ENCODE measurements around the gene PCGF1. TPM values are rescaled to one million over a fixed set of nuclear protein-coding genes. Genes with fewer than 3 reads are reported as not detected.
A peak's percentile ranks its signal among the peaks of the same experiment; 100 is the strongest.

Gene PCGF1
- total and polyA plus RNA-seq, 2 of the 8 experiments (the other 6 are each of a cell fraction or from before 2014, with no cell fraction given) = 10.0 to 23.7 TPM

- Histone ChIP-seq H2BK15ac (ENCODE audit: low read length) (no peak overlapping the region), H2BK12ac (ENCODE audit: low read depth, low read length) (no peak overlapping the region), H2BK120ac (replicated peaks; ENCODE audit: low read depth, low read length) (no peak overlapping the region), H3K9ac (replicated peaks in 1 of 4; ENCODE audit: extremely low read depth in 1 of 4, low read depth in 3 of 4, low read length in 3 of 4) (peak overlapping the region; percentile 41 to 87 (median 63)), H3K23me2 (ENCODE audit: low read depth, low read length) (peaks cover 9% of the 10 kb centered on the region; the same call in 1 of the 2 replicates), H3K4ac (replicated peaks; ENCODE audit: insufficient read length, low read depth, low read length) (peak overlapping the region; percentile 85), H3K4me2 (ENCODE audit: insufficient read depth in 1 of 2, low read depth in 2 of 2, low read length in 2 of 2) (peak overlapping the region; percentile 98 to 100), H3K4me3 (ENCODE audit: extremely low read depth in 1 of 4, insufficient read depth in 2 of 4, low read depth in 3 of 4, low read length in 4 of 4) (peak overlapping the region; percentile 69 to 99 (median 93)), H3K27ac (ENCODE audit: low read depth, low read length) (peak overlapping the region; percentile 92), H3K23ac (ENCODE audit: insufficient read length) (no peak overlapping the region), H2BK20ac (ENCODE audit: low read length) (no peak overlapping the region), H2AFZ (ENCODE audit: low read length) (peak overlapping the region; percentile 89; the same call in 1 of the 2 replicates), H4K5ac (ENCODE audit: insufficient read length, low read depth, low read length) (peak overlapping the region; percentile 85), H2BK5ac (ENCODE audit: low read depth, low read length) (peak overlapping the region; percentile 97), H4K20me1 (replicated peaks in 1 of 2; ENCODE audit: control insufficient read depth in 1 of 2, insufficient read depth in 2 of 2, low read length in 2 of 2) (peaks cover 4 to 9% of the 10 kb centered on the region in 2 experiments), H3K79me2 (ENCODE audit: control insufficient read depth in 1 of 2, insufficient read depth in 2 of 2, low read length in 2 of 2) (peaks cover 0 to 9% of the 10 kb centered on the region in 2 experiments; a peak in 1 of 4 replicates), H3K36me3 (ENCODE audit: control insufficient read depth in 2 of 4, insufficient read depth in 4 of 4, low read length in 3 of 4) (peaks cover 0 to 6% (median 2%) of the 10 kb centered on the region in 4 experiments; a peak in 5 of 8 replicates), H4K91ac (replicated peaks; ENCODE audit: insufficient read length, low read length) (peak overlapping the region; percentile 54), H3K14ac (ENCODE audit: insufficient read length) (no peak overlapping the region), H3K4me1 (replicated peaks in 1 of 4; ENCODE audit: control insufficient read depth in 3 of 4, insufficient read depth in 4 of 4, low read length in 3 of 4) (peaks cover 0 to 10% (median 4%) of the 10 kb centered on the region in 4 experiments; a peak in 4 of 7 replicates), H3K9me3 (ENCODE audit: insufficient read depth in 2 of 2, low read depth in 1 of 2, low read length in 1 of 2) (no peaks in the 10 kb centered on the region), H2AK5ac (ENCODE audit: low read depth, low read length) (no peak overlapping the region), H3K56ac (replicated peaks; ENCODE audit: insufficient read length, low read depth, low read length) (no peak overlapping the region), H3K79me1 (ENCODE audit: low read depth, low read length) (no peaks in the 10 kb centered on the region; the same call in 1 of the 2 replicates), H4K8ac (ENCODE audit: extremely low read depth, insufficient read depth, low read length) (peak overlapping the region; percentile 96; the same call in 1 of the 2 replicates), H3K27me3 (replicated peaks in 1 of 4; ENCODE audit: control insufficient read depth in 3 of 4, extremely low read depth in 1 of 4, insufficient read depth in 3 of 4, low read length in 3 of 4) (no peaks in the 10 kb centered on the region; a peak in 1 of 7 replicates), H3K18ac (ENCODE audit: extremely low read depth, low read length) (peak overlapping the region; percentile 91)
- TF ChIP-seq TEAD4 (IDR thresholded peaks at IDR 0.05; ENCODE audit: low read depth, low read length) (no peak), EGR1 (IDR thresholded peaks at IDR 0.05; ENCODE audit: borderline replicate concordance, low read depth, low read length) (no peak), SIN3A (conservative IDR thresholded peaks at IDR 0.05 in 1 of 2, IDR thresholded peaks at IDR 0.05 in 1 of 2; ENCODE audit: low read depth in 1 of 2, low read length in 2 of 2) (peak; percentile 11 to 30; a peak in 1 of 4 replicates), JUND (IDR thresholded peaks at IDR 0.05; ENCODE audit: low read length) (no peak), KDM4A (IDR thresholded peaks at IDR 0.05; ENCODE audit: low read depth, low read length, severe bottlenecking) (peak; percentile 88)
- TF ChIP-seq, protein P1, sequence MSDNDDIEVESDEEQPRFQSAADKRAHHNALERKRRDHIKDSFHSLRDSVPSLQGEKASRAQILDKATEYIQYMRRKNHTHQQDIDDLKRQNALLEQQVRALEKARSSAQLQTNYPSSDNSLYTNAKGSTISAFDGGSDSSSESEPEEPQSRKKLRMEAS (IDR thresholded peaks at IDR 0.05) = peak; percentile 8; the same call in 1 of the 2 replicates
- ChIA-PET POLR2A (ENCODE audit: partially characterized antibody) (interaction anchor here (0.8 to 7.3 kb wide), 23 partner anchors 9 to 106 kb away, joined by 3 to 85 read pairs (median 6); partner anchors contain the start of genes AUP1, C2orf81, DQX1 and HTRA2), CTCF (ENCODE audit: partially characterized antibody) (interaction anchor here (0.8 to 8.0 kb wide), 25 partner anchors 9 to 109 kb away, joined by 3 to 73 read pairs (median 6); partner anchors contain the start of genes AUP1, HTRA2, INO80B and LBX2)
- 3% methylated on average over 77 of the region's 80 CpGs; no CpG with 5 or more reads in 1 of the 2 experiments for WGBS, 2 experiments (ENCODE audit: extremely low coverage in 1 of 2, insufficient coverage in 1 of 2, insufficient read length in 1 of 2, insufficient replicate concordance in 2 of 2, low coverage in 1 of 2, low lambda C conversion rate in 2 of 2, missing lambda C conversion rate in 1 of 2)
- FAIRE-seq = no peak
- DNase-seq (ENCODE audit: low read depth in 1 of 2, low spot score in 2 of 2) = peak in 1 of 2 experiments; percentile 84
These were observed 25.3 kb downstream of the PCGF1 start for GRCh38 chr2:74481961-74482800.
